Activated T-cell treated with anti-CD3 and anti-CD28 coated beads for 48 hours (primary cell): Measurements from ENCODE around the gene RNF157.

Source experiments
- DNase-seq: peaks from one replicate; pipeline ENCODE4 v3.0.0-alpha.2; 2020; ENCODE audit warnings: low read depth

The RNF157 gene

GRCh38 chr17:76156662-76156991, 83.7 kb downstream of the RNF157 start:
- no peak for DNase-seq

GRCh38 chr17:76155988-76156661, 84.2 kb downstream of the RNF157 start:
- DNase-seq = no peak

- DNase-seq = no peak
These were observed 85.1 kb downstream of the RNF157 start for GRCh38 chr17:76154936-76155845.

GRCh38 chr17:76154292-76154691, 86.0 kb downstream of the RNF157 start:
- DNase-seq = no peak

- no peak for DNase-seq
These were observed 86.7 kb downstream of the RNF157 start for GRCh38 chr17:76153640-76154039.

GRCh38 chr17:76153202-76153601, 87.1 kb downstream of the RNF157 start:
- DNase-seq = no peak

- no peak for DNase-seq
These were observed 87.7 kb downstream of the RNF157 start for GRCh38 chr17:76152591-76152990.

- no peak for DNase-seq
These were observed 88.3 kb downstream of the RNF157 start for GRCh38 chr17:76151896-76152454.

GRCh38 chr17:76150712-76151622, 89.3 kb downstream of the RNF157 start:
- no peak for DNase-seq

GRCh38 chr17:76149214-76149613, 91.1 kb downstream of the RNF157 start:
- no peak for DNase-seq

GRCh38 chr17:76148015-76148326, 92.3 kb downstream of the RNF157 start:
- DNase-seq = no peak

- no peak for DNase-seq
These were observed 92.9 kb downstream of the RNF157 start for GRCh38 chr17:76147211-76148014.

GRCh38 chr17:76146053-76146851, 94.0 kb downstream of the RNF157 start:
- DNase-seq = no peak

GRCh38 chr17:76145231-76146052, 94.9 kb downstream of the RNF157 start:
- peak; percentile 25 for DNase-seq

GRCh38 chr17:76142585-76143041, 97.7 kb downstream of the RNF157 start:
- no peak for DNase-seq

- no peak for DNase-seq
These were observed 98.2 kb downstream of the RNF157 start for GRCh38 chr17:76142039-76142584.

- peak; percentile 89 for DNase-seq
These were observed 98.9 kb downstream of the RNF157 start, which contains the start of gene FOXJ1 for GRCh38 chr17:76141212-76142038. Gene FOXJ1 (minus strand): TSS chr17:76141245. CDS start chr17:76140395, 850 bp downstream.

- no peak for DNase-seq
These were observed 99.6 kb downstream of the RNF157 start for GRCh38 chr17:76140661-76141211.
